PFSK-1 (cell line): ENCODE measurements around the gene MSANTD1.

Experiments used
- POLR2AphosphoS5 ChIP-seq: IDR thresholded peaks from 2 replicates; pipeline ENCODE4 v1.6.1; 2012; ENCODE audit warnings: low read depth, mild to moderate bottlenecking, control low read depth, low read length, moderate library complexity
- REST ChIP-seq, 2 experiments: IDR thresholded peaks; 2 replicates each; pipeline versions ENCODE4 v1.6.1 to v1.8.0; 2011 to 2012; ENCODE audit warnings: low read depth in 2 of 2, low read length in 2 of 2, control low read depth in 1 of 2, inconsistent platforms in 1 of 2, mild to moderate bottlenecking in 1 of 2, moderate library complexity in 1 of 2; ENCODE audit not compliant: insufficient read depth in 1 of 2

- TF ChIP-seq POLR2AphosphoS5 (no peak), REST (IDR thresholded peaks at IDR 0.05; ENCODE audit: insufficient read depth in 1 of 2, low read depth in 2 of 2, low read length in 2 of 2) (no peak)
These were observed 19.6 kb upstream of the MSANTD1 start for GRCh38 chr4:3229328-3229727.
